Activated CD8-positive, alpha-beta memory T cell treated with anti-CD3 and anti-CD28 coated beads, Interleukin-2, amount 50 U/mL, for 48 hours (primary cell): Measurements from ENCODE around the gene VPS36.
"Not testable (repeated sequence)": the region's sequence is repeated elsewhere in the genome, so short reads cannot be mapped to it uniquely, and the experiment has no call there.

Experiments used
- DNase-seq: peaks from one replicate; pipeline ENCODE4 v3.0.0-alpha.2; 2020

VPS36 gene, protein sequence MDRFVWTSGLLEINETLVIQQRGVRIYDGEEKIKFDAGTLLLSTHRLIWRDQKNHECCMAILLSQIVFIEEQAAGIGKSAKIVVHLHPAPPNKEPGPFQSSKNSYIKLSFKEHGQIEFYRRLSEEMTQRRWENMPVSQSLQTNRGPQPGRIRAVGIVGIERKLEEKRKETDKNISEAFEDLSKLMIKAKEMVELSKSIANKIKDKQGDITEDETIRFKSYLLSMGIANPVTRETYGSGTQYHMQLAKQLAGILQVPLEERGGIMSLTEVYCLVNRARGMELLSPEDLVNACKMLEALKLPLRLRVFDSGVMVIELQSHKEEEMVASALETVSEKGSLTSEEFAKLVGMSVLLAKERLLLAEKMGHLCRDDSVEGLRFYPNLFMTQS

DNA sequence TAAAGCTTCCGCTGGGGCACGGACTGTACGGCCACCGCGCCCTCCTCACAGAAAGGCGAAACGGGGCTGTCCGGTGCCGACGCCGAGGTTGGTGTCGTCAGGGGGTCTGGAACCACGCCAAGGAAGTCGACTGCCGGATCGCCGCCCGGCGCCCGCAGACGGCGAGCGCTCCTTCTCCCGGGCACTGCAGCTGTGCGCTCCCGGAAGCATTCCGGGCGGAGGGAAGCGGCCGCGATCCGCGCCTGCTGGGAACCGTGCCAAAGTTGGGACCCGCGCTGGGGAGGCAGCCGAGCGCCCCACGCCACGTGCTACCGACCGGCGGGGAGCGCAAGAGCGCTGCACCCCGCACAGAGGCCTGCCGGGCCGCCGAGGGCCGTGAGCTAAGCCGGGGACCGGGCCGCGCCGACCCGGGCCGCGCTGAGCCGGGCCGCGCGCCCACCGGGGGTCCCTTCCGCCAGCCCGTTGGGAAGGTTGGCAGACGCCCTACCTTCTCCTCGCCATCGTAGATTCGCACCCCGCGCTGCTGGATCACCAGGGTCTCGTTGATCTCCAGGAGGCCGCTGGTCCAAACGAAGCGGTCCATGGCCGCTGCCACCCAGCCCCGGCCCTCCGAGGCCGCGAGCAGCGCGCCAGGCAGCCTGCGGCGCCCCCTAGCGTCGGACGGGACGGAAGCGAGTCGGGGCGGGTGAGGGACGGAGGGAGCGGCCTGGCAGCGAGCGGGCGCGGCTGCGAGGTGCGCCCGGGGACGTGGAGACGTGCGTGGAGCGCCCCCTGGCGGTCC lies at the start of gene VPS36:
TSS of gene VPS36 (minus strand) at position 623 of the 781 bp plus-strand sequence. CDS start at position 583, 40 bp downstream.
- DNase-seq: peak; percentile 99

DNA sequence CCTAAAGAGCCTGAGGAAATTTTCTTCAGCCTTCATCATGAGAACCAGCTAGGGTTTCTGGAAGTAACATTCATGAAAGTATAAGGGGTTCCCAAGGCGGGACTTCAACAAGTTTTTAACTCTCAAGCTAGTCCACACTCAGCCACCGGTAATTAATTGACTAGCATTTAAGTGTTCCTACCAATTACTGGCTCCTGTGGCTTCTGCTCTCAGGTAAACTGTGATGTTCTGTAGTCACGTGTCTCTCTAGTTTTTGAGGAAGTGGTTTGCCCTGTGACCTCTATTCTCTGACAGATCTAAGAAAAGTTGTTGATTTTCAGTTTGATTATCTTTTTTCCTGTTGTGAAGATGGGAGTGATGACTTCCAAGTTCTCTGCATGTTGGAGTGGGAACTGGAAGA lies 47.5 kb upstream of the VPS36 start:
- not testable (repeated sequence) for DNase-seq

DNA sequence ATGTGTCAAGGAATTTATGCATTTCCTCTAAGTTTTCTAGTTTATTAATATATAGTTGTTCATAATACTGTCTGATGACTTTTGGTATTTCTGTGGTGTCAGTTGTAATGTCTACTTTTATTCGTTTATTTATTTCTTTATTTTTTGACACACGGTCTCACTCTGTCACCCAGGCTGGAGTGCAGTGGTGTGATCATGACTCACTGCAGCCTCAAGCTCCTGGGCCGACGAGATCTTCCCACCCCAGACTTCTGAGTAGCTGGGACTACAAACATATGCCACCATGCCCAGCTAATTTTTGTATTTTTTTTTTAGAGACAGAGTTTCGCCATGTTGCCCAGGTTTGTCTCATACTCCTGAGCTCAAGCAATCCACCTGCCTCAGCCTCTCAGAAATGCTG lies 43.8 kb upstream of the VPS36 start:
- not testable (repeated sequence) for DNase-seq

DNA sequence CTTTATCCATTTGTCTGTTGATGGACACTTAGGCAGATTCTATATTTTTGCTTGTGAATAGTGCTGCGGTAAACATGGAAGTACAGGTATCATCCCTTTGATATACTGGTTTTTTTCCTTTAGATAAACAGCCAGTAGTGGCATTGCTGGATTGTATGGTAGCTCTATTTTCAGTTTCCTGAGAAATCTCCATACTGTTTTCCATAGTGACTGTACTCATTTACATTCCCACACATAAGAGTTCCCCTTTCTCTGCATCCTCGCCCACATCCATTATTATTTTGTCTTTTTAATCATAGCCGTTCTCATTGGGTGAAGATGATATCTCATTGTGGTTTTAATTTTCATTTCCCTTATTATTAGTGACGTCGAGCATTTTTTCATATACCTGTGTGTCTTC lies 40.6 kb upstream of the VPS36 start:
- not testable (repeated sequence) for DNase-seq

DNA sequence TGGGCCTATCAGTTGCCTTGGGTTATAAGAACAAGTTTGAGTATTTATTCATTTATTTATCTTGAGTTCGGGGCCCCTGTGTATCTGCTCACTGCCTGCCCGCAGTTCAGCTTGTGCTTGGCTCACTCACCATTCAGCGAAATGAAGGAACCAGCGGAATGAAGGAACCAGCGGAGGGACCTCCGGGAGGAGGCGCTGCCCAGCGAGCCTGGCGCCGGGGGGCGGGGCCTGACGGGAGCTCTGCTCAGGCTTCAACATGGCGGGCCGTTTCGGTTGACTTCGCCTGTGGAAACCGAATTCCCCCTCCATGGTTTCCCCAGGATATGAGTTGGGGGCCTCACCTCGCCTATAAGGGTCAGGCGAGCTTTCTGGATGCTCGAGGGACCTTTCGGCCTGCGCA lies 38.3 kb upstream of the VPS36 start:
- DNase-seq: not testable (repeated sequence)

DNA sequence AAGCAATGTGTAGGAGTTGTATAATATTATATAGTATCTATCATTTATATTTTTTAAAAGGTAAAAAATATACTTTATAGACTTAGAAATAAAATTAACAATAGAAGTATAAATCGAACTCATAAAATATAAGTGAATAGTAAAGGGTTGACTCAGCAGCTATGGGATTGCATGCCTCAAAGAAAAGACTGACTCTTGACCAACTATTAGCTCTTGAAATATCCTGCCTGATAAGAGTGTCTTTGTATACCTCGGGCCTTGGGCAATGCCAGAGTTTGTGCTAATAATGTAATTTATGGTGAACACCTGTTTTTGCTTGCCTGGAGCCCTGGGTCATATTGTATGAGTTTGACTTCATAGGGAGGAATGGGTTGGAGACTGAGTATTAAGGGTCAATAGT lies 36.6 kb upstream of the VPS36 start:
- DNase-seq: not testable (repeated sequence)

DNA sequence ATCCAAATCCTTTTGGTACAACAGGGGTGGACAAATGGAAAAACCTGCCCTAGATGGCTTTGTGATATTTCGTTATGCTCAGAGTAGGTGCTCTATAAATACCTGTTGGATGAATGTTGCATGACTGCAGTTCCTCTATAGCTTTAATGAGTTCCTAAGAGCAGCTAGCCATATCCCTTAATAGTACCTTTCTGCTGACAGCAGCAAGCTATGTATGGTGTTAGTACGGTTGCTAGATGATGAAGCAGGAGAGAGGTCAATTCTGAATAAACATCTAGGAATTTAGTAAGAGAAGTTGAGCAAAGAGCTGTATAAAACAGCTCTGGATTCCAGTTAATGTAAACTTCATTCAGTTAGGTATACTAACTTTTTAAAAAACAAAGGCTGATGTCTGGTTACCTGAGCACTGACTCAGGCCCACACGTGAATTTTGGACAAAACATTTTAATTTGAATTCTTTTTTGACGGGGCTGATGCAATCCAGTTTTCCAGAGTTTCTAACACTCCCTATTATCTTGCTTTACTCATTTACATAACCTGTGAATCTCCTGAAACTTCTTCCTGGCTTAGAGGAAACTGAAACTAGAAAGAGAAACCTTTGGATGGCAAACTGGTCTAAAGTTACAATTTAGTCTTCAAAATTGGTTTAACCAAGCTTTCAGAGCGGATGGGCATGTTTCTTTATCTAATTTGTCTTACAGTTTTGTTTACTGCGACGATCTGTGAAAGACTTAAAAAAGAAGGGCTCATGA lies 30.4 kb upstream of the VPS36 start:
- not testable (repeated sequence) for DNase-seq

DNA sequence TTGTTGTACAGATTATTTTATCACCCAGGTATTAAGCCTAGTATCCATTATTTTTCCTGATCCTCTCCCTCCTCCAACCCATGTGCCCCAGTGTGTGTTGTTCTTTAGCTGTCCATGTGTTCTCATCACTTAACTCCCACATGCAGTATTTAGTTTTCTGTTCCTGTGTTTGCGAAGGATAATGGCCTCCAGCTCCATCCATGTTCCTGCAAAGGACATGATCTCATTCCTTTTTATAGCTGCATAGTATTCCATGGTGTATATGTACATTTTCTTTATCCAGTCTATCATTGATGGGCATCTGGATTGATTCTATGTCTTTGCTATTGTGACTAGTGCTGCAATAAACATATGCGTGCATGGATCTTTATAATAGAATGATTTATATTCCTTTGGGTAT lies 18.1 kb upstream of the VPS36 start:
- not testable (repeated sequence) for DNase-seq

DNA sequence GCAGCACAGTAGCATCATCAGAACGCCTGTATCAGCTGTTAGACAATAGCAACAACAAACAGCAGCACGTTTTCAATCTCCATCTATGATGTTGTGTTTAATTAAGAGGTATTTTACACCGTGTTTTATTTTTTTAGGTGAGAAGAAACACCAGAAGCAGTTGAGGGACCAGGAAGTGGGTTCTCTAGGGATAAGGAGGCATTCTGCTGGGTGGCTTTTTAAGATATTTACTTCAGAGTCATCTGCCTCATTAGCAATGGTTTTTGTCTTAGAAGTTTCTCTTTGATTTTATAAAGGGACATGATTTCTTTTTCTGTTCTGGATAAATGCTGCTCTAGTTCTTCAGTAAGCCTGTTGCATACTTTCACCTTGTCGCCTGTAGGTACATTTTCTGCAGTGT lies 13.1 kb upstream of the VPS36 start:
- no peak for DNase-seq

DNA sequence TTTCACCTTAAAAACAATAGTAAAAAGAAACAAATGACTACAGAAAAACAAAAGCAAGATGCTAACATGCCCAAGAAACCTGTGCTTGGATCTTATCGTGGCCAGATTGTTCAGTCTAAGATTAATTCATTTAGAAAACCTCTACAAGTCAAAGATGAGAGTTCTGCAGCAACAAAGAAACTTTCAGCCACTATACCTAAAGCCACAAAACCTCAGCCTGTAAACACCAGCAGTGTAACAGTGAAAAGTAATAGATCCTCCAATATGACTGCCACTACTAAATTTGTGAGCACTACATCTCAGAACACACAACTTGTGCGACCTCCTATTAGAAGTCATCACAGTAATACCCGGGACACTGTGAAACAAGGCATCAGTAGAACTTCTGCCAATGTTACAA lies 10.8 kb upstream of the VPS36 start:
- DNase-seq: no peak

DNA sequence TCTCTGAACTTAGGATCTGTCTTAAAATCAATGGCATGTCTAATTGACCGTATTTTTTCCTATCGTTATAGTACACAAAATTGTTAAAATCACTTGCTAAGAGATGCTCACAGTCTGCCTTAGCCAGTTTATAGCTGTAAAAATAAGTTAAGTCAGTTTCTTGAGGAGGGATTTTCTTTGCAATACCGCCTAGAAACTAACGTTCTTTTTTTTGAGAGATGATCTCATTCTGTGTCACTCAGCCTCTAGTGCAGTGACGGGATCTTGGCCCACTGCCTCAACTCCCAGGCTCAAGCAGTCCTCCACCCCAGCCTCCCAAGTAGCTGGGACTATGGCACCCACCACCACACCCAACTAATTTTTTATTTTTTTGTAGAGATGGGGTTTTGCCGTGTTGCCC lies 9.2 kb upstream of the VPS36 start:
- no peak for DNase-seq

DNA sequence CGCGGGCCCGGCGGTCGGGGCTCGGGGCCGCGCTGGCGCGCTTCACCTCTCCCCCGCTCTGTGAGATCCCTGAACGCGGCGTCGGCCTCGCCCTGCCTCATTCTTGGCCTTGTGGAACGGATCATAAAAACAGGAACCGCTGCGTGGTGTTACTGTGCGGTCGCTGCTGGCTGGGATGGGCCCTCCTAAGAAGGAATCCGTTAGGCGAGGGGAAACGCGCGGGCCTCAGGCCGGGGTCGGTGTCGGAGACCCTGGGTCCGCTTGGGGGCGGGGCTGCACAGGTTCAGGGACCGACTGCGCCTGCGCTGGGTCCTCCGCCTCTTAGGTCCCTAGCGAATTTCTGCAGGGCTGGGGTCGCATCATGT lies 5.2 kb upstream of the VPS36 start:
- DNase-seq: peak; percentile 91

DNA sequence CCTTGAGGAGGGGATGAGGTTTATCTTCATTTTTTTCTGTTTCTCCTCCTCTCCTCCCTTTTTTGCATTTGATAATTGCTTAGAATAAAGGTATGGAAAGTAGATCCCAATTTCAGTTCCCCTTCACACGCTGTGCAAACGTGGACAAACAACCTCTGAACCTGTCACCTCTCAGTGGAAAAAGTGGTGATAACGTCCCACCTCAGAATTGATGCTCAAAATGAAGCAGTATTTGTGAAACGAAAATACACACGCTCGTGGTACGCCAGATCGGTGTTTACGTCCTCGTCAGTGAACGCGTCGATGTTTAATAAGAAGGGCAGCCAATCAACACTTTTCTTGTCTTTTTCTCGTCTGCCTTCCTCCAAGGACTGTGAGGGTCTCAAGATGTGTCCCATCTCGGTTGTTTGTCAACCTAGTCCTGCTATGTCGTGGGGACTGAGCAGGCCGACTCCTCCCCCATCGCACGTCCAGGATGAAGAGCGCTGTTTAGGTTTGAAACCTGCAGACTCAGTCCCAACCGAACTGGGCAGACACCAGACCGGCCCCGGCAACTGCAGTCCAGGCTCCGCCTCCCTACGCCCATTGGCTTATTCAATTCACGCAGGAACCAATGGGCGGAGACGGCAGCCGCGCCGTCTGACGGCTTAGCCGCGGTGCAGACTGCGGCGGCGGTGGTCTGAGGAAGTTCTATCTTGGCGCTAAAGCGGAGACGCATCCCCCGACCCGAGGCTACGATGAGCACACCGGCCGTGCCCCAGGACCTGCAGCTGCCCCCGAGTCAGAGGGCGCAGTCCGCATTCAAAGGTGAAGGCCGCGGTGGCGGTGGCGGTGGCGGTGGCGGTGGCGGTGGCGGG lies 4.6 kb upstream of the VPS36 start, which contains the start of gene CKAP2:
TSS of gene CKAP2 (plus strand) at position 659 of the 857 bp plus-strand sequence. CDS start at position 738, 79 bp downstream.
- DNase-seq: peak; percentile 93

DNA sequence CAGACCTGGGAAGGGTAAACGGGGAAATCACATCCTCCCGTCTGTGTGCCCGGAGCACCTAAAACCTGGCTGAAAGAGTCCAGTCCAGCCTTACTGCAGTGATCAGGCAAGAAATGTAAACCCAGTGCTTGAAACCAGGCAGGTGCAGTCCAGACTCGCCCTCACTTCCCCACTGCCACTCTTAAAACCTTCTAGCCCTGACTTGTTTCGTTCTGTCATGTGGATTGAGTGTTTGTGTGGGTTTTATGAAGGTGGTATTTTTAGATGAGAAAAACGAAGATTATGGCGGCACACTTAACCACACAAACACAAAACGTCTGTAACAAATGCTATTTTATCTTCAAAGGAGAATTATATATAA lies 4.0 kb upstream of the VPS36 start:
- no peak for DNase-seq

DNA sequence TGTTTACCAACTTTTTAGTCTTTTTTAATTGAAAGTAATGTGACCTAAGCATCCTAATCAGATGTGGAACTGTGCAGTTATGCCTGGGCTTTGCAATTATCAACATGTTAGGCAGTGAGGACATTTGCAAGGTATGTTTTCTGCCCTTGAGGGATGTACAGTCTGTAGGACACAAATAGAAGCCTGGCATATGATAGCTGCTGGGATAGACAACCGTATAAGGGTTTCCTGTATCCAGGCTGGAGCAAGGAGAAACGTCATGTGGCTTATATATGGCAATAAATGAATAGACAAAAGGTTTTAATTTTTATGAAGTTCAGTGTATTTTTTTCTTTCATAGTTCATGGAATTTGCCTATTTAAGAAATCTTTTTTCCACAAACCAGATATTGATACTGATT lies 2.0 kb upstream of the VPS36 start:
- no peak for DNase-seq

DNA sequence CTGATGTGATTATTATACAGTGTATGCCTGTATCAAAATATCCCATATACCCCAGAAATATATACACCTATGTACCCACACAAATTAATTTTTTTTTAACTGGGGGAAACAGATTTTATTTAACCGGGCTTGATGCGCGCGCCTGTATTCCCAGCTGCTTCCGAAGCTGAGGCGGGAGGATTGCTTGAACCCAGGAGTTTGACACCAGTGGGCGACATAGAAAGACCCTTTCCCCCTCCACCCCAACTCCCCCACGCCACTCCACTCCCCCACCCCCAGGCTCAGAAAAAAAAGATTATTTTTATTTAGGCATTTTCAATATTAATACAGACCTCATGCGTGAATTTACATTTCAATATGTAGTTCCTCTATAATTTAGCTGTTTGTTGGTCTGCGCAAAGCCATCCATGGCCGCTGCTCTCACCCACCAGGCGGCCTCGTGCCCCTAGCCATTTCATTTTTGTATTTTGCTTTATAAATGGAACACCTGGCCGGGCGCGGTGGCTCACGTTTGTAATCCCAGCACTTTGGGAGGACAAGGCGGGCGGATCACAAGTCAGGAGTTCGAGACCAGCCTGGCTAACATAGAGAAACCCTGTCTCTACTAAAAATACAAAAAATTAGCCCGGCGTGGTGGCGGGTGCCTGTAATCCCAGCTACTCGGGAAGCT lies 836 bp upstream of the VPS36 start:
- DNase-seq: no peak

DNA sequence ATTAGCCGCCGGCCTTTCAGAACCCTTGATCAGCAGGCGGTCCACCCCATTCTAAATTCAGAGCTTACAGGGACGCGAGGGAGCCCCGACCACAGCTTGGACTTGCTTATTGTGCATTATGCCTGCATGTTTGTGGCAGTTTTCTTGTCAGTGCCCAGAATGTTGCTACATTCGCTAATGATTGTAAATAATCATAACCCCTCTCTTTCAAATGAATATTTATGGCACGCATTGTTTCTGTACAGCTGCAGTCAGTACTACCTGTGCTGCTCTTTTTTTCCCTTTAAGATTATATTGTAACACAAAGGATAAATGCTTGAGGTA lies 321 bp upstream of the VPS36 start:
- no peak for DNase-seq

DNA sequence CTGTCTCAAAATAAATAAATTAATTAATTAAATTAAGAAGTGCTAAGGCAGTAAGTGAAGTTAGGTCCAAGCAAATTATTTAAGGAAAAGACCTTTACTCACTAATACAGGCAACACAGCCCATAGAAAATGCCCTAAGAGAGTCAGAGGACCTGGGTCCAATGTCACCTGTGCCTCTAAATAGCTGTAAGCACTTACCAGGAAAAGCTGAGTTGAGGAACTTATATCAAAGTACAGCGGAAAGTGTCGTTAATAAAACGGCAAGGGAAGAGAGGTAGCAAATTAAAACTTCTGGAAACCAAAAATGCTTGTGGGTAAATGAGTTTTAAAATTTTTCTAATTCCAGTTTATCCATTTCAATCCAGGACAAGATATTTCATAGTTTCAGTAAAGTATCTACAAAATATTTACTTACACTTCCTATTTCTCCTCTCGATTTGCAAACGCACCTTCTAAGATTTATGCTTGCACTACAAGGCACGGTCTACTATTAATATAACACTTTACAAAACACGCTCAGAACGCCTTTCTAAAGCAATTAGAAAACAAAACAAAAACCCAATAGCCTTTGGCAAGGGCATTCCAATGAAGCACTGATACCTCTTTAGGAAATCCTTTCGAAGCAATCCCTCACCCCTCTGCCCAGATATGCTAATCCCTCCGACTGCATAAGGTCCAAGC lies 963 bp downstream of the VPS36 start:
- no peak for DNase-seq

DNA sequence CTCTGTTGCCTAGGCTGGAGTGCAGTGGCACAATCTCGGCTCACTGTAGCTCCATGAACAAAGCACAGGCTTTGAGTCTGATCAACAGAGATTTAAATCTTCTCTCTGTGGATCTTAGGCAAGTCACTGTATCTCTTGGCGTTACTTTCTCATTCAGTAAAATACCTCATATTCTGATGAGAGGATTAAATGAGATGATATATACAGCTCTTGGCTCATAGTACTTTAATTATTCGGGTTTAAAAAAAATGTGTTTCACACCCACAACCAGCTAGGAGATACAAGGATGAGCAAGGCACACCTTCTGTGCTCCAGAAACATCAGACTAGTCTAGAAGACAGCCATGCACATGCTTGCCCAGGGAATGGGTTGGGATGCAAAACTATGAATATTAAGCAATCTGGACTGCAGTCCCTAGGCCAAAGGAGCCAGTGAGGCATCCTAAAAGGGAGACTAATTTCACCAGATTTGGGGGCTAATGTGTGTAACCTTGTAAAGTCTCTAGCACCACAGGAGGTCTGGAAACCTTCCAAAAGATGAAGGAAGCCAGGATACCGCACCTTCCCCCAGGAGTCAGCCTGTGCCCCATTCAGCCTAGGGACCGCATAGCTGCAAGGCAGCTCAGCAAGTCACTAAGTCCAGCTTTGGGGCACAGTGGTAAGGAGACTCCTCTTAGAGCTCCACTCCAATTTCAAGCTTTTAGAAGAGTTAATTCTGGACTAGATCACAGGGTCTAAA lies 2.5 kb downstream of the VPS36 start:
- no peak for DNase-seq

DNA sequence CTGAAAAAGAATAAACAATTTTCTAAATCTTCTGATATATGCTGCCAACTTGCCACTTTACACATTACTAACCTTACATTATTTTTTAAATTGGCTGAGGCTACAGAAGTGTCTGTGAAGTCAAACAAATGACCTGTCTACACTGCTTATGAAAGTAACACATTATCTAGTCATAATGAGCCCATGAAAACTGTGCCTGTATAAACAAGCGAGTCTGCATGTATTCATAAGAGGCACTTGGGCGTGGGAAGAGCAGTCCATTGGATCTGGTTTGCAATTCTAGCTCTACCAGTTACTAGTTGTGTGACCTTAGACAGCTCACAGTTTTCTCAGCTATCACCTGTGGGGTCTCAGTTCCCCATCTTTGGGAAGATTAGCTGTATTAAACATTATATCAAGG lies 3.1 kb downstream of the VPS36 start:
- no peak for DNase-seq

DNA sequence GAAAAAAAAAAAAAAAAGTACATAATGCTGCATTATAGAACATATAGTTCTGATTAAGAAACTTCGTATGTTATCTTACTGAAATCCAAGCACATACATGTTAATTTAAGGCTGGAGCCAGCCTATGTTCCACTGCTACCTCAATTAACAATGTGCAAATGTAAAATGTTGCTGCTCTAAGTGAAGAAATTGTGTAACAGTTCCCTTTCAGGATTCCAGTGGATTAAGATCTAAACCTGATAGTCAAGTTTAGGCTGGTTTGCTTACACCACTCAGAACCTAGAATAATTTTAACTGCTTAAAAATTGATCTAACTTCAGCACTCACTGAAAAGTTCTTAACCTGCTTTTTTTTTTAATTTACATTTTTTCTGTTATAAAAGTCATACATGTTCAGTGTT lies 4.2 kb downstream of the VPS36 start:
- DNase-seq: no peak
